Activated naive CD8-positive, alpha-beta T cell treated with anti-CD3 and anti-CD28 coated beads, Interleukin-2, amount 50 U/mL, for 24 hours (primary cell): ENCODE results near the gene EFCC1.
A peak's percentile ranks its signal among the peaks of the same experiment; 100 is the strongest.

ENCODE experiments used
- ATAC-seq: fragments of 150-1000 bp; cut with Tn5 transposase; one replicate; pipeline ENCODE4 v1.10.0; 2021
- DNase-seq: peaks from one replicate; pipeline ENCODE4 v3.0.0; 2021
- H3K27ac Mint-ChIP-seq: one replicate; pipeline ENCODE4 v1.8.0; 2021; ENCODE audit warnings: mild to moderate bottlenecking, mixed read lengths
- H3K27me3 Mint-ChIP-seq: one replicate; pipeline ENCODE4 v1.8.0; 2021; ENCODE audit warnings: mixed read lengths
- H3K36me3 Mint-ChIP-seq: one replicate; pipeline ENCODE4 v1.8.0; 2021; ENCODE audit warnings: low read depth, mixed read lengths
- H3K4me1 Mint-ChIP-seq: one replicate; pipeline ENCODE4 v1.8.0; 2021; ENCODE audit warnings: mixed read lengths
- H3K4me3 Mint-ChIP-seq: one replicate; pipeline ENCODE4 v1.8.0; 2021; ENCODE audit warnings: mild to moderate bottlenecking, moderate library complexity, mixed read lengths
- H3K9me3 Mint-ChIP-seq: one replicate; pipeline ENCODE4 v1.8.0; 2021; ENCODE audit warnings: mixed read lengths

The EFCC1 gene

GRCh38 chr3:129040039-129040336, 38.9 kb downstream of the EFCC1 start:
- H3K36me3 Mint-ChIP-seq: no peaks in the 10 kb centered on the region
- DNase-seq: no peak
- H3K27me3 Mint-ChIP-seq: peaks cover 21% of the 10 kb centered on the region
- H3K9me3 Mint-ChIP-seq: no peaks in the 10 kb centered on the region
- no peak for ATAC-seq
- H3K27ac Mint-ChIP-seq: no peak overlapping the region
- peaks cover 11% of the 10 kb centered on the region for H3K4me1 Mint-ChIP-seq
- no peak overlapping the region for H3K4me3 Mint-ChIP-seq

DNA sequence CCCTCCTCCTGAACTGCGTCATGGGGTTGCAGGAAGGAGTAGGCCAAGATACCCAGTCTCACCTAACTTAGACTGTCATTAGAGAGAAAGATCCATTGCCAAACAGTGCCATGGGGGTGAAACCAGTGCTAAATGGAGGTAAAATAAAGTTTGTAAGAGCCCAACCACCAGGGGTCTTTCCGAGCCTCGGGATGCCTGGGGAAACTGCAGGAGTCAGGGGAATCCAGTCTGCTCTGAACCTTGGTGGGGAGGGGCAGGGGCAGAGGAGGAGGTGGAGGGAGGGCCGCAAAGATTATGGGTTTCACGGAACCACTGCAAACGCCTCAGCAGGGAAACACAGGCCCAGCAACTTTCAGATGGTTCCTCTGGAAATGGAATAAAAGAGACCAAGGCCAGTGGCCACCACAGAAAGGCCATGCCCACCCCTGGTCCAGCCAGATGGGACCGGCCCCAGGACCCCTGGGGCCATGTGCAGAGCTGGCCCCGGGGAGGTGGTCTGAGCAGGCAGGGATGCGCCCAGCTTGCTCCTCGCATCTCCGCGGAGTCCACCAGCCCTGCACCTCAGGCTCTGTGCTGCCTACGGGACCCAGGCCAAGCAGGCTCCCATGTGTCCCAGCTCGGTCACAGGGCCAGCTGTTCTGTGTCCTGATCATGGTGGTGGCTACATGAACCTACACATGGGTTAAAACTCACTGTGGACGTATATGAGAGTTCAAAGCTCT, 39.6 kb downstream of the EFCC1 start:
- DNase-seq: no peak
- Mint-ChIP-seq H3K36me3 (no peaks in the 10 kb centered on the region), H3K4me1 (peaks cover 5% of the 10 kb centered on the region), H3K4me3 (no peak overlapping the region), H3K9me3 (no peaks in the 10 kb centered on the region), H3K27me3 (peaks cover 21% of the 10 kb centered on the region), H3K27ac (no peak overlapping the region)
- no peak for ATAC-seq

DNA sequence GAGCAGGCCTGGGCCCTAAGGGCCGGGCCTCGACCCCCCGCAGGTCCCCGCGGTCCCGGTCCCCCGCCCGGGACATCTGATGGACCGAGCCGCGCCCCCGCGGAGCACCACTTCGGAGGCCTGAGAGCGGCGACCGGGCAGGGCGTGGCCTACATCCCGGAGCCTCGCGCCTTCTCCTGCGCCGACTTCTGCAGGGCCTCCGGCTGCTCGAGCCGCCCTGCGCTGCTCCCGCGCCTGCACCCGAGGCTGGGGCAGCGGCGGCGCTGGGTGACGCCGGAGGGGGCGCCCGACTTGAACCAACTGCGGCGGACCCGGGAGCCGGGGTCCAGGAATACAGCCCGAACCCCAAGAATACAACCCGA, 44.6 kb downstream of the EFCC1 start:
- no peaks in the 10 kb centered on the region for H3K36me3 Mint-ChIP-seq
- peaks cover 5% of the 10 kb centered on the region for H3K9me3 Mint-ChIP-seq
- H3K4me3 Mint-ChIP-seq: no peak overlapping the region
- peaks cover 2% of the 10 kb centered on the region for H3K4me1 Mint-ChIP-seq
- H3K27ac Mint-ChIP-seq: no peak overlapping the region
- DNase-seq (peak; percentile 47), ATAC-seq (peak; percentile 85)
- H3K27me3 Mint-ChIP-seq: peaks cover 13% of the 10 kb centered on the region

GRCh38 chr3:129046037-129046731, 45.1 kb downstream of the EFCC1 start:
- Mint-ChIP-seq H3K27me3 (peaks cover 13% of the 10 kb centered on the region), H3K27ac (no peak overlapping the region), H3K9me3 (peaks cover 5% of the 10 kb centered on the region), H3K36me3 (no peaks in the 10 kb centered on the region), H3K4me1 (peaks cover 2% of the 10 kb centered on the region), H3K4me3 (no peak overlapping the region)
- ATAC-seq (peak; percentile 45), DNase-seq (no peak)

DNA sequence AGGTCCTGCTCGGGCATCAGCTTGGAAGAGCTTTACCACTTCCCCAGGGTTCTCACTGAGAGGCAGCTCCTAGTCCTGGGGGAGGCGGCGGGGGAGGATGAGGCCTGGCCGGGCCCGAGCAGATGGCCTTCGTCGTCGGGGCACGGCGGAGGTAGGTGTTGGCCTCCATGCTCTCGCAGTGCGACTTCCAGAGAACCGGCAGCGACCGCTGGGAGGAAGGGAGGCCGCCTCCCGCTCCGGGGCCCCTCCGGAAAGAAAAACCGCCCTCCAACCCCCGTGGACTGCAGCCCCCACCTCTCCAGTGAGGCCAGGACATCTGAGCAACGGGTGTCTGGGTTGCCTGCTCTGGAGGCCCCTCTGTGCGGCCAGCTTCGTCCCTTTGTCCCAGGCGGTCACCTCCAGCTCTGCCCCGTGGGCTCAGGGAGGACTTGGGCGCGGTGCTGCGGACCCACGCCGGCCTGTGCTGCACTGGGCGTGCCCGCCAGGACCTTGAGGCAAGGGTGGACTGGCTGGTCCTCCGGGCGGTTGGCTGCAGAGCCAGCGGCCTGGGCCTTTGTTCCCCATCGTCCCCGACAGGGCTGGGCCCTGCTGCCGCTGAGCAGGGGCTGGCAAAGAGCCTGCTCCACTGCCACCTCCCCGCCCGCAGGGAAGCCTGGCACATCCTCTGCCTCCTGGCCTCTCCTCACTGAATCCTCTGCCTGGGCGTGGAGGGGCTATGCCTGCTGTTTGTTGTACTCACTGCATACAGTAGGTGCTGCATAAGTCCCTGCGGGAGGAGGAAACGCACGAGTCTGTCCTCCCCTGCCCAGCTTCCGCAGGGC, 45.8 kb downstream of the EFCC1 start:
- Mint-ChIP-seq H3K27ac (no peak overlapping the region), H3K4me1 (peaks cover 2% of the 10 kb centered on the region), H3K36me3 (no peaks in the 10 kb centered on the region), H3K4me3 (no peak overlapping the region), H3K9me3 (peaks cover 5% of the 10 kb centered on the region), H3K27me3 (peaks cover 13% of the 10 kb centered on the region)
- DNase-seq (no peak), ATAC-seq (no peak)

- peaks cover 12% of the 10 kb centered on the region for H3K27me3 Mint-ChIP-seq
- H3K36me3 Mint-ChIP-seq: no peaks in the 10 kb centered on the region
- DNase-seq (no peak), ATAC-seq (no peak)
- peaks cover 2% of the 10 kb centered on the region for H3K4me1 Mint-ChIP-seq
- H3K27ac Mint-ChIP-seq: no peak overlapping the region
- peaks cover 5% of the 10 kb centered on the region for H3K9me3 Mint-ChIP-seq
- no peak overlapping the region for H3K4me3 Mint-ChIP-seq
These were observed 46.4 kb downstream of the EFCC1 start for GRCh38 chr3:129047553-129047839.

- H3K36me3 Mint-ChIP-seq: no peaks in the 10 kb centered on the region
- H3K27ac Mint-ChIP-seq: no peak overlapping the region
- DNase-seq (no peak), ATAC-seq (no peak)
- no peak overlapping the region for H3K4me3 Mint-ChIP-seq
- no peaks in the 10 kb centered on the region for H3K27me3 Mint-ChIP-seq
- H3K4me1 Mint-ChIP-seq: peaks cover 7% of the 10 kb centered on the region
- peaks cover 5% of the 10 kb centered on the region for H3K9me3 Mint-ChIP-seq
These were observed 49.6 kb downstream of the EFCC1 start for GRCh38 chr3:129050556-129051295.

DNA sequence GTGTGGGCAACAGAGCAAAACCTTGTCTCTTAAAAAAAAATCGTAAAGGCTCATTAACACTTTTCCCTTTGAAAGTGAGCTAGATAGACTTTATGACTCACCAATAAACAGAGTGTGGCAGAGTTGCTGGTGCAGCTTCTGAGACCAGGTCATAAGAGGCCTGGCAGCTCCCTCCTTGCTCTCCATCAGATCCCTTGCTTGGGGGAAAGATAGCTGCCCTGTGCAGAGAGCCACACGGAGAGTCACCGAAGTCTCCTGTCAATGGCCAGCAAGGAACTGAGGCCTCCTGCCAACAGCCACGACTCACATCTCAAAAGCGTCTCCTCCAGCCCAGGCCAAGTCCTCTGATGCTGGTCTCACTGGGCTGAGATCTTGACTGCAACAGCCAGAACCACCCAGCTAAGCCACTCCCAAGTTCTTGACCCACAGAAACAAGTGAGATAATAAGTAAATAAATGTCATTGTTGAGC, 50.8 kb downstream of the EFCC1 start:
- Mint-ChIP-seq H3K9me3 (peaks cover 5% of the 10 kb centered on the region), H3K27ac (no peak overlapping the region), H3K4me1 (peaks cover 7% of the 10 kb centered on the region), H3K4me3 (no peak overlapping the region), H3K36me3 (no peaks in the 10 kb centered on the region), H3K27me3 (no peaks in the 10 kb centered on the region)
- no peak for DNase-seq
- no peak for ATAC-seq

- H3K27ac Mint-ChIP-seq: no peak overlapping the region
- peaks cover 9% of the 10 kb centered on the region for H3K4me1 Mint-ChIP-seq
- DNase-seq (no peak), ATAC-seq (no peak)
- H3K27me3 Mint-ChIP-seq: no peaks in the 10 kb centered on the region
- peaks cover 5% of the 10 kb centered on the region for H3K9me3 Mint-ChIP-seq
- no peak overlapping the region for H3K4me3 Mint-ChIP-seq
- H3K36me3 Mint-ChIP-seq: no peaks in the 10 kb centered on the region
These were observed 51.6 kb downstream of the EFCC1 start for GRCh38 chr3:129052675-129053074.

DNA sequence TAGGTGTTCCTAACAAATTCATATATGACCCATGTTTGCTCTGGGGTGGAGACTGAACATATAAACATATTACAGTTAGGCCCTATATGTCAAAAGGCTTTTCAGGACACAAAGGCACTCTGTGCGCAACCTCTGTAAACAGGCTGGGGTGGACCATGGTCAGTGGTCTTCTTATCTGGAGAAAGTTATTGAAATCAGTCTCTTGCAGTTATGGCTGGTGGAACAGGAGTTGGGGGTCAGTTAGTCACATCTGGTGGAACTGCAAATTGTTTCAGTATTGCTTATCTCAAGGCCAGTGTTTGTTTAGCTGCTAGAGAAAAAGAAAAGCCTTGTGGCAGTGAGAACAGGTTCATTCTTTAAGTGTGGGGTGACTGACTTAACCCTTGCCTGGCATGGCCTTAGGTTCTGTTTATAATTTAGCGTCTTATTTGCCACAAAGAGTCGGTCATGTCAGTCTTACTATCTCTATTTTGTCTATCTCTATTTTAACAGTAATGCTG, 53.6 kb downstream of the EFCC1 start:
- ATAC-seq: no peak
- Mint-ChIP-seq H3K4me1 (peaks cover 15% of the 10 kb centered on the region), H3K36me3 (no peaks in the 10 kb centered on the region), H3K9me3 (no peaks in the 10 kb centered on the region), H3K27me3 (no peaks in the 10 kb centered on the region), H3K4me3 (no peak overlapping the region), H3K27ac (no peak overlapping the region)
- DNase-seq: no peak

- Mint-ChIP-seq H3K36me3 (no peaks in the 10 kb centered on the region), H3K27ac (no peak overlapping the region), H3K4me1 (peaks cover 15% of the 10 kb centered on the region), H3K27me3 (no peaks in the 10 kb centered on the region), H3K9me3 (no peaks in the 10 kb centered on the region), H3K4me3 (no peak overlapping the region)
- ATAC-seq (no peak), DNase-seq (no peak)
These were observed 55.5 kb downstream of the EFCC1 start for GRCh38 chr3:129056451-129057173.

DNA sequence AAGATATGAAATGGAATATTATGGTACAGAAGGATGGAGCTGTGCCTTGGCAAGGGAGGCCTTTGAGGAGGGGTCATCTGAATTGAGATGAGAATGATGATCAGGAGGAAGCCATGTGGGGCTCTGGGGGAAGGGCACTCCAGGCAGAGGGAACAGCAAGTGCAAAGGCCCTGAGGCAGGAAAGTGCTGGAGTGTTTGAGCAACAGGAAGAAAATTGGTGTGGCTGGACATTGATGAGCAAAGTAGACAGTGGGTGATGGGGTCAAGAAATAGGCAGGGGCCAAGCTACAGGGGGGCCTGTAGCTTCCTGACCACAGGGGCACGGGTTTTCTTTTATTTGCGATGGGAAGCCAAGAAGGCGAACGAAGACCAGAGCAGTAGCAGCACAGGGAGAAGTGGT, 56.1 kb downstream of the EFCC1 start:
- Mint-ChIP-seq H3K27me3 (no peaks in the 10 kb centered on the region), H3K36me3 (no peaks in the 10 kb centered on the region), H3K9me3 (no peaks in the 10 kb centered on the region), H3K27ac (no peak overlapping the region), H3K4me1 (peaks cover 15% of the 10 kb centered on the region), H3K4me3 (no peak overlapping the region)
- ATAC-seq (no peak), DNase-seq (no peak)

DNA sequence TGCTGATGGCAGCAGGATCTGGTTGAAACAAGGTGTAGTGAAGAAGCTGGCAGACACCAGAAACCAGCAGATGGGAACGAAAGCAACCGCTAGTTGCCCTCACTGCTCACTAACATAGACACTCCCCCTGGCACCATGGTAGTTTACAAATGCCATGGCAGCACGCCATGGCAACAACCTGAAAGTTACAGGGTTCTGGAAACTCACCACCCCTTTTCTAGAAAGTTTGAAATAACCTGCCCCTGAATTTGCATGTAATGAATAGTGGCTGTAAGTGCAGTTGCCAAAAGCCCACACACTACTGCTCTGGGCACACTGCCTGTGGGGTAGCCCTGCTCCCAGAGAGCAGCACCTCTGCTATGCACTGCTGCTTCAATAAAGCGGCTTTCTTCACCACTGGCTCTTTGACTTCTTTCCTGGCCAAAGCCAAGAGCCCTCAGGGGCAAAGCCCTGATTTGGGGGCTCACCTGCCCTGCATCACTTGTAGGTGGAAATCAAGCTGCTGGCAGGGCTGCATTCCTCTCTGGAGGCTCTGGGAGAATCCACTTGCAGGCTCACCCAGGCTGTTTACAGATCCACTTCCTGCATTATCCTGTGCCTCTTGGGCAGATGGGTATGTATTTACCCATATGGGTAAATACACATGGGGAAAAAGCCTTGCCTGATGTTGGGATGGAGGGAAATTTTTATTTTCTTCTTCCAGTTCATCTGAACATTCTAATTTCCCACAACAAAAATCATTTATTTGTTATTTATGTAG, 57.5 kb downstream of the EFCC1 start:
- H3K27ac Mint-ChIP-seq: no peak overlapping the region
- ATAC-seq (peak; percentile 33), DNase-seq (no peak)
- no peaks in the 10 kb centered on the region for H3K27me3 Mint-ChIP-seq
- H3K4me3 Mint-ChIP-seq: no peak overlapping the region
- H3K36me3 Mint-ChIP-seq: no peaks in the 10 kb centered on the region
- H3K4me1 Mint-ChIP-seq: peaks cover 12% of the 10 kb centered on the region
- no peaks in the 10 kb centered on the region for H3K9me3 Mint-ChIP-seq
